Activated CD4-positive, alpha-beta T cell treated with anti-CD3 and anti-CD28 coated beads, Interleukin-2, amount 10 ng/mL, durations not matched to agents 24 days and 14 days (primary cell): ENCODE measurements around the gene KIF5C. TPM values are rescaled to one million over a fixed set of nuclear protein-coding genes. Genes with fewer than 3 reads are reported as not detected.

Experiments
- DNase-seq: peaks from one replicate; pipeline ENCODE4 v3.0.0; 2022
- H3K27ac Mint-ChIP-seq: one replicate; pipeline ENCODE4 v1.8.0; 2022; ENCODE audit warnings: mild to moderate bottlenecking, mixed read lengths
- H3K27me3 Mint-ChIP-seq: one replicate; pipeline ENCODE4 v1.8.0; 2022; ENCODE audit warnings: mixed read lengths
- H3K36me3 Mint-ChIP-seq: one replicate; pipeline ENCODE4 v1.8.0; 2022; ENCODE audit warnings: low read depth, mild to moderate bottlenecking, mixed read lengths
- H3K4me1 Mint-ChIP-seq: one replicate; pipeline ENCODE4 v1.8.0; 2021; ENCODE audit warnings: mixed read lengths
- H3K4me3 Mint-ChIP-seq: one replicate; pipeline ENCODE4 v1.8.0; 2022; ENCODE audit warnings: mild to moderate bottlenecking, moderate library complexity, mixed read lengths
- H3K9me3 Mint-ChIP-seq: one replicate; pipeline ENCODE4 v1.8.0; 2021; ENCODE audit warnings: mixed read lengths
- intact Hi-C: fragments of 100-400 bp; cut with micrococcal nuclease; formaldehyde crosslinking; loops from one replicate; pipeline ENCODE4 v1.15.1; 2023
- total RNA-seq: library from RNA; stranded (reverse); gene quantifications from 2 replicates; pipeline ENCODE4 v1.2.3, GENCODE V29; 2022

The KIF5C gene
- total RNA-seq, 1 donor from 2014 or later, result 20.0 TPM

DNA sequence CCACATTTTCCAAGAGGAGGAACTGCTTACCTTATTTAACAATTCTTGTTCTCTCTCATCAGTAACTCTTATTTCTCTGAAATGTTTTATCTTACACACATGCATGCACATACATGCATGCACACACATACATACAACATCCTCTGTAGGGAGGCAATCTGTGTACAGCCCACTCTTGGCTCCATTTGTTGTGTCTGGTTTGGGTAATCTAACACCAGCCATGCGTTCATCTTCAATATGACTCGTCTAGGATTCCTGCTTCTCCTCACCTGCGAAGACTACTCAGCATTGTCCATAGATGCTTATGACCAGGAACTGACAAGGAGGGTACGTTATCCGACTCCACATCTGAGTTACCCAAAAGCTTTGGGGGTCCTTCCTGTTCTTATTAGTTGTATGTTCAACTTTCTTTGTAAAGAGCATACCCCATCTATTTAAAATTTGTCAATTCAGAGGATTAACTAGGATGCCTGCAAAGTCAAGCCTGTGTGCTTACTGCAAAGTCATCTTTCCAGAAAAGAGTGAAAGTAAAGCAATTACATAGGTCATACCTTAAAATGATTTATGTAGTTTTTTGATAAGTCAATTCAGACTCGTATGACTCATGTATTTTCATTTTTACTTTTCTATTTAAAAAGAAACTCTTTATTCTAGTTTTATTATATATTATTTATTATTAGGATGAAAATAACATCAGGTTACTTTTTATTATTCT is 181.7 kb downstream of the KIF5C start:
- Mint-ChIP-seq H3K4me3 (no peak overlapping the region), H3K27ac (no peak overlapping the region), H3K36me3 (no peaks in the 10 kb centered on the region), H3K4me1 (no peaks in the 10 kb centered on the region), H3K27me3 (peaks cover 20% of the 10 kb centered on the region), H3K9me3 (no peaks in the 10 kb centered on the region)
- intact Hi-C loops, result no loop called here
- peak; percentile 49 for DNase-seq

GRCh38 chr2:149057401-149057800 is 182.4 kb downstream of the KIF5C start:
- H3K27me3 Mint-ChIP-seq, result peaks cover 21% of the 10 kb centered on the region
- H3K4me1 Mint-ChIP-seq, result no peaks in the 10 kb centered on the region
- DNase-seq, result no peak
- H3K36me3 Mint-ChIP-seq, result no peaks in the 10 kb centered on the region
- no peak overlapping the region for H3K27ac Mint-ChIP-seq
- intact Hi-C loops, result no loop called here
- H3K9me3 Mint-ChIP-seq, result no peaks in the 10 kb centered on the region
- H3K4me3 Mint-ChIP-seq, result no peak overlapping the region

DNA sequence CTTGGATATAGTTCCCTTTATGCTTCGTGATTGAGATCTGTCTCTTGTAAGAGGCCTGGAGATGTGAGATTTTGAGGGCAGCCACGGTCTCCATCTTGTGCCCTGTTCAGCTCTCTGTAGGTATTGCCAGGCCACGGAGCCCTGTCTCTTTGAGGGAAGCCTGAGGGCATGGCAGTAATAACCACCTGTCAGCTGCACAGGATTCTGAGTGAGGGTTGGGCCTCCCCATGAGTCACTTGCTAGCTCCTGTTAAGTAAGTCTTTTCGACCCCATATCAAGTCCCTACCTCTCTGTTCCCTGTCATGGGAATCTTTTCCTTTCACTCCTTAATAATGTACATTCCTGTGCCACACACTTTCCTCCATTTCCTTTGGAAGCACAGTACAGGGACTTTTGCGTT is 183.9 kb downstream of the KIF5C start:
- Mint-ChIP-seq H3K9me3 (no peaks in the 10 kb centered on the region), H3K27me3 (peaks cover 23% of the 10 kb centered on the region), H3K27ac (no peak overlapping the region), H3K4me1 (no peaks in the 10 kb centered on the region), H3K4me3 (no peak overlapping the region), H3K36me3 (no peaks in the 10 kb centered on the region)
- intact Hi-C loops, result no loop called here
- no peak for DNase-seq

DNA sequence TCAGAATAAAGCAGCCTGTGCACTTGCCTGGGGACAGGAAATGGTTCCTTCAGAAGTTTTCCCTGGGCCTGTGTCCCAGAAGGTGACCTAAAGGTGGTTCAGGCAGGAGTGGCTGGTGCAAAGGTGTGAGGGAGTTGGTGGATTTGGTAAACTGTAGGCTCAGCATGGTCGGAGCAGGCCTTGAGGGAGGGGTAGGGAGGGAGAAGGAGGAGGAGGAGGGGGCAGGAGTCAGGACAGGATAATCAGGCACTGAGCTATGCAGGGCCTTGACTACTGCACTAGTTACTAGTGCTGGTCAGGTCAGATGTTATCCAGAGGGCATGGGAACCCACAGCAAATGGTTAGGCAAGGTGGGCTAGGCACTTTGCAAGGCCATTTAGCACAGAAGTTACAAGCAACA is 184.8 kb downstream of the KIF5C start:
- Mint-ChIP-seq H3K36me3 (no peaks in the 10 kb centered on the region), H3K9me3 (no peaks in the 10 kb centered on the region), H3K4me3 (no peak overlapping the region), H3K27ac (no peak overlapping the region), H3K4me1 (no peaks in the 10 kb centered on the region), H3K27me3 (peaks cover 19% of the 10 kb centered on the region)
- DNase-seq, result no peak
- intact Hi-C loops, result no loop called here

DNA sequence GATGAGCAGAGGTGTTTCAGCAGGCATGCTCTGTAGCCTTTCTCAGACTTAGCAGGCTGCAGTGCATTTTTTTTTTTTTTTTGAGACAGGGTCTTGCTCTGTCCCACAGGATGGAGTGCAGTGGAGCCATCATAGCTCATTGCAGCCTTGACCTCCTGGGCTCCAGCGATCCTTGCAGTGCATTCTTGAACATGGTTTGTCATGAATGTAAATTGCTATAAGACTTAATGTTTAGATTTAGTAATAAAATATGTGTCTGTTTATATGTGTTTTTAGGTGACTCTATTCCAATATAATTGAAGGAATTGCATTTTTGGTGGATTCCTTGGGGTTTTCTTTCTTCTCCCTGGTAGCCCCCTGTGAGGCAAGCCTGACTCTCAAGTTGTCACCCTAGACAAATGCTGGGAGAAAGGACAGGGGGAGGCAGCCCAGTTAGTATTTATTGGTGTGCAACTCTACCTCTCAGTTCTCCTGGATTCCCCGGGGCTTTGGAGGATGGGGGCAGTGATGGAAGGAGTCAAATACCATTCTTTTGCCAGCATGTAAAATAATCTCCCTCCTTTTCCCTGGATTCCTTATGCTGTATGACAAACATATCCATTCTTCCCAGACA is 186.2 kb downstream of the KIF5C start:
- intact Hi-C loops, result no loop called here
- Mint-ChIP-seq H3K27me3 (peaks cover 12% of the 10 kb centered on the region), H3K4me3 (no peak overlapping the region)

GRCh38 chr2:149062531-149062930 is 187.5 kb downstream of the KIF5C start:
- H3K27me3 Mint-ChIP-seq, result peaks cover 11% of the 10 kb centered on the region
- H3K27ac Mint-ChIP-seq, result no peak overlapping the region
- intact Hi-C loops, result no loop called here
- no peaks in the 10 kb centered on the region for H3K9me3 Mint-ChIP-seq
- no peaks in the 10 kb centered on the region for H3K36me3 Mint-ChIP-seq
- no peak for DNase-seq
- H3K4me3 Mint-ChIP-seq, result no peak overlapping the region
- no peaks in the 10 kb centered on the region for H3K4me1 Mint-ChIP-seq

More for the DNA sequence above, 186.2 kb downstream of the KIF5C start:
- Mint-ChIP-seq H3K36me3 (no peaks in the 10 kb centered on the region), H3K4me1 (no peaks in the 10 kb centered on the region), H3K27ac (no peak overlapping the region), H3K9me3 (no peaks in the 10 kb centered on the region)
- no peak for DNase-seq

GRCh38 chr2:149063177-149063576 is 188.2 kb downstream of the KIF5C start:
- H3K9me3 Mint-ChIP-seq, result no peaks in the 10 kb centered on the region
- H3K4me1 Mint-ChIP-seq, result no peaks in the 10 kb centered on the region
- no peak overlapping the region for H3K27ac Mint-ChIP-seq
- H3K36me3 Mint-ChIP-seq, result no peaks in the 10 kb centered on the region
- no peak overlapping the region for H3K4me3 Mint-ChIP-seq
- H3K27me3 Mint-ChIP-seq, result peaks cover 11% of the 10 kb centered on the region
- no peak for DNase-seq
- intact Hi-C loops, result no loop called here

DNA sequence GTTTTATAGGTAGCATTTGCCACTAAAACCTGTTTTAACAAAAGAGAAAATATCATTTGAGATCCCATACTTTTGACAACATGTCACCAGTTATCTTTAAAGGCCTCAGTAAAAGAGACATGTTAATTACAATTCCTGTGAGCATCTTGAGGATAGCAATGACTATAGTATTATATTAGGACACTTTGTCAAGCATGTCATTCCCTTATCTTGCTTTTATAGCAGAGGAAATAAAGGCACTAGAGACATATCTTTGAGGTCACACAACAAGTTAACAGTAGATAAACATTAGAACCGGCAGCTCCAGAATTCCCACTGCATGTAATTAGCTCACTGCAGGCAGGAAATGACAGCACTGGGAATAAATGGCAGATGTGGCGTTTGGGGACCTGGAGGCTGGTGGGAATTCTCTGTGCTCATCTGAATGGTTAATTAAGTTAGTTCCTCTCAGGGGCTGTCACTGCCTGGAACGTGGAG is 189.4 kb downstream of the KIF5C start:
- no peak overlapping the region for H3K27ac Mint-ChIP-seq
- no peak for DNase-seq
- H3K9me3 Mint-ChIP-seq, result no peaks in the 10 kb centered on the region
- H3K4me3 Mint-ChIP-seq, result no peak overlapping the region
- peaks cover 13% of the 10 kb centered on the region for H3K27me3 Mint-ChIP-seq
- peaks cover 6% of the 10 kb centered on the region for H3K4me1 Mint-ChIP-seq
- H3K36me3 Mint-ChIP-seq, result no peaks in the 10 kb centered on the region
- intact Hi-C loops, result no loop called here

DNA sequence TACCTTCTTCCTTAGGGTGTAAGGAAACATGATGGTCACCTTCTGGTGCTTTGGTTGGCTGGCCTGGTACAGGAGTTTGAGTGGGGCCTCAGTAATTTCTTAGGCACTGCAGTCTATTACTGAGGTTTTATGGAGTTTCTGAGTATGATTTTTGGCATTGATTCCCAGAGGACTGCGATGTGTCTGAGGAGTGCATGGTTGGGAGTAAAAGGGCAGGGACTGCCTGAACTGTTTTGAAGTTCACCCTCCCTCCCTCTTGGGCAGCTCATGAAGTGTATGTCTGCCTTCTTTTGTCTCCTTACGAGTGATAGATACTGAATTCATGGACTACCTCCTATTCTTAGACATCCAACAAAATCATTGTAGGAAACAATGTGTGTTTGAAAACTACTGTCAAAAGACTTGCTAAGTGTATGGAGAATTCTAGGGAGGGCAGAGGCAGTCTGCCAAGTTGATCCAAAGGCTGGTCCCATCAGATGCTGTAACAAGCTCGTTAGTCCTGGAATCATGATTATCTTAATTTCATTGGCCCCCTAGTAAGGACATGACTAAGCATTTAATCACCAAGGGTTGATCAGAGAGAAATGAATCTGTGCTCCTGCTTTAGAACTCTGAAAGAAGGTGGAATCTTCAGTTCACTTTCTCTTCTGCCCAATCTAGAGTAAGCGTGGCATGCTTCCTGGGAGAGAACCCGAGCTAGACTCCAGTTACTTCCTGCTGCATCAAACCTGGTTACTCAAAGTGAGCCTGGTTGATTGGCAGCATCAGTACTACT is 190.0 kb downstream of the KIF5C start:
- no peaks in the 10 kb centered on the region for H3K9me3 Mint-ChIP-seq
- peaks cover 14% of the 10 kb centered on the region for H3K27me3 Mint-ChIP-seq
- intact Hi-C loops, result no loop called here
- no peak for DNase-seq
- H3K4me3 Mint-ChIP-seq, result no peak overlapping the region
- peaks cover 12% of the 10 kb centered on the region for H3K4me1 Mint-ChIP-seq
- no peaks in the 10 kb centered on the region for H3K36me3 Mint-ChIP-seq
- no peak overlapping the region for H3K27ac Mint-ChIP-seq

DNA sequence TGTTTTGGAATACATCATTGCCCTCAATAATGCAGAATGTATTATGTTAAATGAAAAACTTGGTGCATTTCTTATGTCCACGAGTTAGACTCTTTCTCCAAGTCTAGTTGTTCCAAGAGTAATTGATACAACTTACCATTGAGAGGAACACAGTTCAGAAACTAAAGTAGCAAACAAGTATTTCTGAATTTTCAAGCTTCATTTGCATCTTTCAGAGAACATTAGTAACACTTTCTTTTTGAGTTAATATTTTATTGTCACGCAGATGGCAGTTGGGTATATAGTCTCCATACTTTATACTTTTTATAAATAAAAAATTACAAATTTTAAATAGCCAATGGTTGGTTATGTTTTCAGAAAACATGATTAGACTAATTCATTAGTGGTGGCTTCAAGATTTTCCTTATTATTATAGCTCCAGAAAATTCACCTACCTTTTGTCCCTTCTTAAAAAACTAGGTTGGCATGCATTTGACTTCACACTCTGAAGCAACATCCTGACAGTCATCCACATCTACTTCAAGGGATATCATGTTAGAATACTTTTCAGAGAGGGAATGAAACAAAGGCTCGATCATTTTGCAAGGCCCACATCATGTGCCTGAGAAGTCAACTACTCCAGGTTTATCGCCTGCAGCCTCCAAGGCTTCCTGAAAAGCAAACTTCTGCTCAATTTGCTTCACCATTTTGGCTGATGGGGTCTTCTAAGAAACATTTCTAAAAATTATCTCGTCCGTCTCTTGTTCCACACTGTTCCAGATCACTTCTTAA is 193.4 kb downstream of the KIF5C start:
- peak; percentile 41 for DNase-seq
- intact Hi-C loops, result no loop called here
- Mint-ChIP-seq H3K27me3 (peaks cover 12% of the 10 kb centered on the region), H3K4me3 (peak overlapping the region; percentile 1), H3K4me1 (peaks cover 15% of the 10 kb centered on the region), H3K9me3 (no peaks in the 10 kb centered on the region), H3K36me3 (no peaks in the 10 kb centered on the region), H3K27ac (peak overlapping the region; percentile 49)

- Mint-ChIP-seq H3K4me1 (peaks cover 15% of the 10 kb centered on the region), H3K27me3 (peaks cover 15% of the 10 kb centered on the region), H3K4me3 (peak overlapping the region; percentile 1), H3K27ac (peak overlapping the region; percentile 75), H3K36me3 (no peaks in the 10 kb centered on the region), H3K9me3 (no peaks in the 10 kb centered on the region)
- intact Hi-C loops, result no loop called here
- peak; percentile 76 for DNase-seq
Measured at GRCh38 chr2:149068996-149069888, 194.2 kb downstream of the KIF5C start.

- Mint-ChIP-seq H3K9me3 (no peaks in the 10 kb centered on the region), H3K36me3 (no peaks in the 10 kb centered on the region), H3K27ac (no peak overlapping the region), H3K4me1 (peaks cover 15% of the 10 kb centered on the region), H3K27me3 (peaks cover 18% of the 10 kb centered on the region), H3K4me3 (no peak overlapping the region)
- intact Hi-C loops, result no loop called here
- peak; percentile 26 for DNase-seq
Measured at GRCh38 chr2:149070681-149071320, 195.8 kb downstream of the KIF5C start.
